ENCODE measurements around the gene JUN.
A peak's percentile ranks its signal among the peaks of the same experiment; 100 is the strongest.

Gene JUN

DNA sequence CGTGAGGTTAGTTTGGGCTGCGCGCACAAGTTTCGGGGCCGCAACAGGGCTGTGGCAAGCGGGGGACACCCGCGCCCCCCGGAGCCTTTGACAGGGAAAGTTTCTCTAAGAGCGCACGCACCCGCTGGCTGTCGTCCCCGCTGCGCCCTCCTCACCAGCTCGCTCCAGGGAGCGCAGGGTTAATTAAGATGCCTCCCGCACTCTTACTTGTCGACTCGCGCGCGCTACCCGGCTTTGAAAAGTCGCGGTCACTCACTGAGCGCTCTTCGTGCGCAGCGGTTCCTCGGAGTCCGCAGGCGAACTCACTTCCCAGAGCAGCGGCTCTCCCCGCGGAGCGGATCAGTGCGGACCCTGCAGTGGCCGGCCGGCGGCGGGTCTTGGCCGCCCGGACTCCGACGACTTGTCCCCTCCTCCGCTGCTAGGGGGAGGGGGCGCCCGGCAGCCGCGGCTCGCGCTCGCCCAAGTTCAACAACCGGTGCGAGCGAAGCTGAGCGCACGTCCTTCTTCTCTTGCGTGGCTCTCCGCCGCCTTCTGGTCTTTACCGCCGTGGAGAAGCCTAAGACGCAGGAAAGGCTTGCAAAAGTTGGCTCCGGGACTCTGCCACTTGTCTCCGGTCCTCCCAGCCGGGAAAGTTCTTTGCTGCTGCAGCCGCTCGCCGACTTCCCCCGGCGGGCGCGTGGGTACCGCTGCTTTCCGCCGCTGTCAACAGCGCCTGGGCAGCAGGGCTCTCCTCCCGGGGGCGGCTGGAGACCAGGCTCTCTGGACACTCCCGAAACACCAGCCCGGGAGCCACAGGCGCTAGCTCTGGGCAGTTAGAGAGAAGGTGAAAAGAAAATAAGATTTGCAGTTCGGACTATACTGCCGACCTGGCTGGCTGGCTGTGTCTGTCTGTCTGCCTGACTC is 506 bp downstream of the JUN start:
- no peak for DNase-seq (ENCODE audit: low spot score)

DNA sequence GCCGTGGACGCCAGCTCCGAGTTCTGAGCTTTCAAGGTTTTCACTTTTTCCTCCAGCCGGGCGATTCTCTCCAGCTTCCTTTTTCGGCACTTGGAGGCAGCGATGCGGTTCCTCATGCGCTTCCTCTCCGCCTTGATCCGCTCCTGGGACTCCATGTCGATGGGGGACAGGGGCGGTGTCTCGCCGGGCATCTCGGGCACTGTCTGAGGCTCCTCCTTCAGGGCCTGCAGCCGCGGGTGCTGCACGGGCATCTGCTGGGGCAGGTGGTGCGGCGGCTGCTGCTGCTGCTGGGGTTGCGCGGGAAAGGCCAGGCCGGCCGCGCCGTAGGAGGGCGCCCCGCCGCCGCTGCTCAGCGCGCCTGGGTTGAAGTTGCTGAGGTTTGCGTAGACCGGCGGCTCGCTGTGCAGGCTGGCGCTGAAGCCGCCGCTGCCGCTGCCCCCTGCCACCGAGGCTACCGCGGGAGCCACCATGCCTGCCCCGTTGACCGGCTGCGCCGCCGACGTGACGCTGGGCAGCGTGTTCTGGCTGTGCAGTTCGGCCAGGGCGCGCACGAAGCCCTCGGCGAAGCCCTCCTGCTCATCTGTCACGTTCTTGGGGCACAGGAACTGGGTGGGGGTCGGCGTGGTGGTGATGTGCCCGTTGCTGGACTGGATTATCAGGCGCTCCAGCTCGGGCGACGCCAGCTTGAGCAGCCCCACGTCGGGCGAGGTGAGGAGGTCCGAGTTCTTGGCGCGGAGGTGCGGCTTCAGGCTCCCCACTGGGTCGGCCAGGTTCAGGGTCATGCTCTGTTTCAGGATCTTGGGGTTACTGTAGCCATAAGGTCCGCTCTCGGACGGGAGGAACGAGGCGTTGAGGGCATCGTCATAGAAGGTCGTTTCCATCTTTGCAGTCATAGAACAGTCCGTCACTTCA is 1.4 kb downstream of the JUN start:
- peak; percentile 27 for DNase-seq (ENCODE audit: low spot score)

DNA sequence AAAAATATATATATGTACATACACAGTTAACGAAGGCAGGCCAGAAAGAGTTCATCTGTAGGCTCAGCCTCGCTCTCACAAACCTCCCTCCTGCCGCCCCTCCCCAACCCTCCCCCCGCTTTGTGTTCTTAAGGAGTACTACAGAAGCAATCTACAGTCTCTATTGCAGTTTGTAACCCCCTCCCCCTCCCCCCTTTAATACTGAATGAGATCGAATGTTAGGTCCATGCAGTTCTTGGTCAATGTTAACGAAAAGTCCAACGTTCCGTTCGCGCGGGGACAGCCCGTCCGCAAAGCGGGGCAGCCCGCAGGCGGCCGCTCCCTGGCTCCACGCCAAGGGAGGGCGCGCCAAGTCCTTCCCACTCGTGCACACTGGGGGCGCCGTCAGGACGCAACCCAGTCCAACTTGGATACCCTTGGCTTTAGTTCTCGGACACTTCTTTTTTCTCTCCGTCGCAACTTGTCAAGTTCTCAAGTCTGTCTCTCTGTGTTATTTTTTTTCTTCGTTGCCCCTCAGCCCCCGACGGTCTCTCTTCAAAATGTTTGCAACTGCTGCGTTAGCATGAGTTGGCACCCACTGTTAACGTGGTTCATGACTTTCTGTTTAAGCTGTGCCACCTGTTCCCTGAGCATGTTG is 2.2 kb downstream of the JUN start:
- peak; percentile 24 for DNase-seq (ENCODE audit: low spot score)

DNA sequence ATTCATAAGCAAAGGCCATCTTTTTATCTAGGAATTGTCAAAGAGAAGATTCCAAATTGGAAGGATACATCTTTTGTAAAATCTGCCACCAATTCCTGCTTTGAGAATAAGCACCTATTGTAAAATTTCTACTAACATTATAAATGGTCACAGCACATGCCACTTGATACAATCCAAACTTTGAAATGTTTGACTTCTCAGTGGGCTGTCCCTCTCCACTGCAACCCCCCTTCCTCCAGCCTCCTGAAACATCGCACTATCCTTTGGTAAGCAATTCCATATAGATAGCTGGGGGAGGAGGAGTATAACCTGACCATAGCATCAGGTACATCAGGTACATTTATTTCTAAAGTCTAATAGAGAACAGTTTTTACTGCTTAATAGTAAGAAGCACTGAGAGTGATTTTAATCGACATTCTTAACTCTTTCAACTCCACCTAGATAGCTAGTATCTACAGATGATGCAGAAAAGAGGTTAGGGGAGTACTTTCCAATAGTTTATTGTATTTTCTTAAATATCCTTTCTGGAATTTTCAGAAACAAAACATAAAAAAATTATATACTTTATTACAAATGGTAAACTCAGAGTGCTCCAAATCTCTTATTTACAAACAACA is 2.9 kb downstream of the JUN start:
- DNase-seq (ENCODE audit: low spot score), result peak; percentile 12

DNA sequence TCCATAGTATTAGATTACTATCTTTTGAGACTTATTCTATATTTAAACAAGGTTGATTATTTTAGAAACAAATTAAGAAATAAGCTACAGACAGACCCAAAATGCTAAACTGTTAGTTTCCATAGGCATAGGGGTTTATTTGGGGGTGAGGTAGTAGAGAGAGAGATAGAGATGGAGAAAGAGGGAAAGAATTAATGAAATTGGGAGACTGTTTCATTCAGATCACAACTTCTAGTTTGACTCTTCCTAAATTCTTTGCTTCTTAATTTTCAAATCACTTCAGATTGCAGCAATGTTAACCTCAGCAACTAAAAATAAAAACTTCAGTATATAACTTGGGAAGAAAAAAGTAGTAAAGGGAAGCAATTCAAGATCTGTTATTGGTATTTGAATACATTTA is 3.4 kb downstream of the JUN start:
- DNase-seq (ENCODE audit: low spot score), result no peak

DNA sequence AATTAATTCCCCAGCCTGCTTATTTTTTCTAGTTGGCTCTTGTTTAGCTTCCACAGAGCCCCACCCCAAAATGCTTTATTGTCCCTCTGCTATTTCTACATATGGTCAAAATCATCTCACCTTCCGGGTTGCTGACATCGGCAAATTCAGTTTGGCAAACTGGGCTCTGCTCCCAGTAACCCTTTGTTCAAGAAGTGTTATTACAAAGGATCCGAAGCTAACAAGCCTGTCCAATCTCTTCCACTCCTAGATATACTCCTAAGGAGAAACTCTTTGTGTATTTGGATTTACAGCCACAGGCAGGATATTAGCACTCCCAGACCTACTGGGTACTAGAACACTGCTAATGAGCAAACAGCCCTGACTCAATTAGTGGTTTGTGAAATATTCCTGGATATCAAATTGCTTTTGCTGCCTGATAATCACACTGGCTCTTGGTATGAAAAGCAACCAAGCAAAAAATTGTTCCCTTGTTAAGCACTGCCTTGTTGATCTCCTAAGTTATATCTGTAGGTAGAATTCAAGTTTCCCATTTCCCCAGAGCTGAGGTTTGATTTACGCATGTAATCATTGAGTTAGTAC is 4.0 kb downstream of the JUN start:
- DNase-seq (ENCODE audit: low spot score), result peak; percentile 17

DNA sequence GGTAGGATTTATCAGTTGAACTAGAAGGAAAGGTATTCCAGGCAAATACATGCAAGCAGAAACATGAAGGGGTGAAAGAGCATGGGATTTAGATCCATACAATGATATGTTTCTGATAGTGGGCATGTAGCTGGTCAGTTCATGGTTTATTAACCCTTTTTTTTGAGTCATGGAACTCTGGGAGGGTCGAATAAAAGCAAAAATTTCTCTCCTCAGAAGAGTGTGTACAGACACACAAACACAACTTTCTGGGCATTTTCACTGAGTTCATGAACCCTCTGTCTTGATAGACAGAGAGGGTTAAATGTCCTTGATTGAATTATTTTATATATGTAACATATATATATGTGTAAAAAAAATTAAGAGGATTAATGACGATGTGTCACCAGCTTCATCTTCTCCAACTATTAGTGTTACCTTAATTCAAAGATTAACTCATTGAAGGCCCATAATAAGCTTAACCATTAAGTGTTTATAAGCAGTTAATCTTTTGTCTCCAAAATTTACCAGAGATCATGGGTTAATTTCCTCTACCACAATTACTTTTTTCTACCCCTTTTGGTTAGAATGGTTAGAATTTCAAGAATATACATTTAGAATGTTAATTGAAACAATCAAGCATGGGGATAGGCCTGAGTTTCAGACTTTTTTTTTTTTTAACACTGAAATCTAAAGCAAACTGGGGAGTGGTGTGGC is 4.6 kb downstream of the JUN start:
- no peak for DNase-seq (ENCODE audit: low spot score)

DNA sequence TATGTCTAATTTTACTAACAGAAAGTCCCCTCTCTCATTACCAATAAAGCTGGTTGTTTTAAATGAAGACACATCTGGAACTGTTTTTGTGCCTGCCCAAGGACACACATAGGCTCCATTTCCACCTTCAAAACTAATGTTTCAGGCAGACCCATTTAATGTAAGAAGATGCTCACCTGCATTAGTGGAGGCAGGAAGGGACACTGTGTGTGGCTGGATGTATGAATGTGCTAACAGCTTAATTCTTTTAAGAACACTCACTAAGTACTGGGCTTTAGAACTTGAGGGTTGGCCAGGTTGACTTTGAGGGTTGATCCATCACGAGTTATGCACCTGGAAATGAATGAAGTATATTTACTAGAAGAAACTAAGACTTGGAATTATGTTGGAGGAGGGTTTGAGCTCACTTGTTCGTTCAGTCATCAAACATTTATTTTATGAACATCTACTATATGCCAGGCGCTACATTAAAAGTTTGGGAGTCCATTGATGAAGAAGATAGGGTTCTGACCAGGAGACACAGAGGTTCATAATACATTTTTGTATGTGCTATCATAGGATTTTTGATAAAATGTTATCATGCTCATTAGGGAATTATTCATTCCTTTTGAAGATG is 5.4 kb downstream of the JUN start:
- DNase-seq (ENCODE audit: low spot score), result no peak

DNA sequence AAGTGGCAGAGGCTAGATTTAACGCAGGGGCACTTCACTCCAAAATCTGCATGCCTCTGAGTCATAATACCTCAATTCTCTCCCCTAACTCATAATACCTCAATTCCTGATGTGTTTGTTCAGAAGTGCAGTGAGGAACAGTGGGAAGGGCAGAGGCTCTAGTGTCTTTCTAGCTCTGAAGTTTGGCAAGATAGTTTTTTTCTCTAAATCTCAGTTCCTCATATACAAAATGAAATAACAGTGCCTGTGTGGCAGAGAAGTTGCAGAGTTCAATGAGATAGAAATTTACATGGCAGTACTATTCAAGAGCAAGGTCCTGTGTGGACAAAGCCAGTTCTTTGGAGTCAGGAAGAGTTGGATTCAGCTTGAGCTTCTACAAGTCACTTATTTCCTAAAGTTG is 9.8 kb downstream of the JUN start:
- no peak for DNase-seq (ENCODE audit: low spot score)

DNA sequence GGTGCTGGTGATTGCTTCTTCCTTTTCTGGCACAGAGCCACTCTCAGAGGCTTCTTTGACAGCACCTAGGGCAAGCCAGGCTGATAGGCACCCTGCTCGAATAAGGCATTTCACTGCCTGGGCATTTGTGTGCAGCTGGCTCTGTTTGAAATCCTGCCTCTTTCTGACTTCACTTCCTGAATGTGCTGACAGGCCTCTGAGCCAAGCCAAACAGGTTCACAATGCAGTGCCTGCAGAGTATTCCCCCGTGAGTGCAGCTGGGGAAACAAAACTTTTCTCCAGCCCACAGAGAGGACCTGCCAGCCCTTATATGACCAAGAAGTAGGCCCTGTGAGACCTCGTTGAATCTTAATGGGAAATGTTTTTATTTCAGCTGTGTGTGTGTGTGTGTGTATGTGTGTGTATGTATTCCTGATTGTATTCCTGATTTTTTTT is 10.4 kb downstream of the JUN start:
- no peak for DNase-seq (ENCODE audit: low spot score)

DNA sequence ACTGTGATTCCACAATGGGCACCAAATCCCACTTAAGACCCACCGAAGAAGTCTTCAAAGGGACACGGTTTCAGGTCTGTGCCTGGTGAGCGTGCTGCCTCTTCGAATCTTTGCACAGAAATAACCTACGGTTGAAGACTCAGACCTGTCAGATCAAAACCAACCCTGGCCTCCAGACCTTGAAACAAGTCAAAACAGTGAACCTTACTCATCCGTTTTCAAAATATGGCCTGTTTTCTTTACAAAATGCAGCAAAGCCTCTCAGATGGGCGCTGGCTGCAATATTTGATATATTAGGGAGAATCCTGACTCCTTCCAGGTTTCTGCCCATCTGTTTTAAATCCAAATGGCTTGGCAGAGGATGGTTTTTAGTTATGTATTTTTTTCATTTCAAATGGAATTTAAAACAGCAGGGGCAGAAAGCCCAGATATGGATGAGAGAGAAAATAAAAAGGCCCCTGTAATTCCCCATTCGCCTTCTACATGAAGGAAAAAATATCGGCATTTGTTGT is 14.0 kb downstream of the JUN start:
- DNase-seq (ENCODE audit: low spot score), result no peak

DNA sequence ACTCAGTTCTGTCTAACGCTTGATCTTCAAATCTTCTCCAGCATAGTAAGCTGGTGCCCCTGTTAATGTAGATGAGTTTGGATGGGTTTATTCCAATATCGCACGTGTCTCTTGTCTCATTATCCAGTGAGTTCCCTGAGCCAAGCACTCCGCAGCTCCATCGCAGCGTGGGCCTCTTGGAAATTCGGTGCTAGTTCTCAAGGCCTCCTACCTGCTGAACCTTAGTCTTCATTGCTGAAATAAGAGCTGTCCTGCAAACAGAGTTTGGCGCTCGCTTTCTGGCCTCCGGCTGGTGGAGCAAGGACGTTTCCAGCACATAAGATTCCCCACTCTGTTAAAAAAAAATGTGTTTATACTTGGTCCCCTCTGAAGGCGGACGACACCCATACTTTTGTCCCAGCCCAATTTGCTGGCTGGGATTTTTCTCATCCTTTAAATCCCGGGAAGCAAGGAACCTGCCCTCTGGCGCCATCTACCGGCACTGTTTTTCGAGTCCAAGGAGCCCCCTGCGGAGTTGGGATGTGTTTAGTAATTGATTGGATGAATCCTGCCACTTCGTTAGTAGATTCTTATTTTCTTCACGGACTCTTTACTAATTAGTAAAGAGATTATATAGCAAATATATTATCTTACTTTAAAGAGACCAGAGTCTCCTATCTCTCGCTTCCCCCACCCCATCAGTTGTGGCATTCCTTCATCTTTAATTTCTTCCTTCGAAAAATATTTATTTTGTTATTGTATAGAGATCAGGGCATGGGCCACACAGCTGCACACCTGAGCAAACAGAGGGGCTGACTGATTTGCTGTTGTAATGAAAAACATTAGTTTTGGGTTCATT is 14.7 kb downstream of the JUN start:
- DNase-seq (ENCODE audit: low spot score), result peak; percentile 57

DNA sequence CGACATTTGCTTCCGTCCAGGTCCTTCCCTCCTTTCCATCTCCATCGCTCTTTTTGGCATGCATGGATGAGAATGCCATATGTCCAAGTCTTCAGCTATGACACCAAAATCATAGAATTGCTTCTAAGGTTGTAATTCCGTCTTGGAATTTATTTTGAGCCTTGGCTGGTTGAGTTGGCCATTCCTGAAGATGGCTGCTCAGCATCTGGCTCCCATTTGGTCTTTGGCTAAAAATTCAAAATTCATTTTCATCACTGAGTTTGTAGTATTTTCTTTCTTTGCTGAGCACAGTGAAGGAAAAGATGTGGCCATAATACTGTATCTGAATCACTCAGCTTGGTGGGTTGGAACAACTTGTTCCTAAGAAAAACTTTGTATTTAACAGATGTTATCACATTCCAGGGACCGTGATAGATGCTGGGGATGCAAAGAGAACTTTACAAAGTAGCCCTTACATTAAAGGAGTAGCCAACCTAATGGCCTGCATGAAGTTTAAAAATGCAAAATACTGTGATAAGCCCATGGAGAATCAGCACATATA is 15.6 kb downstream of the JUN start:
- DNase-seq (ENCODE audit: low spot score), result no peak

DNA sequence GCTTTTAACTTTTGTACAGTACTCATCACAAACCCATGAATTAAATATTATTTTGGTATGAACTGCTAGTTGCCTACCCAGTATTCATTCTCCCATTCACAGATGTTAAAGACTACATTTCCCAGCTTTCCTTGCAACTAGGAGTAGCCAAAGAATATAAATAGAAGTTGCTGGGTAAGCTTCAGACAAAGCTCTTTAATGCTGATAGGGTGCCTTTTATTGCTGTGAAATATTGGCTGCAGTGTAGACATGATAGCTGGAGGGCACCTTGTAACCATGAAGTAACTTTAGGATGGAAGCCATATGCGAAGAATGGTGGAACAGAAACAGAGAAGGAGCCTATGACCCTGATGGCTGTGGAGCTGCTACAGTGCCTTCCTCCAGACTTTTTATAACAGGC is 16.7 kb downstream of the JUN start:
- DNase-seq (ENCODE audit: low spot score), result no peak

DNA sequence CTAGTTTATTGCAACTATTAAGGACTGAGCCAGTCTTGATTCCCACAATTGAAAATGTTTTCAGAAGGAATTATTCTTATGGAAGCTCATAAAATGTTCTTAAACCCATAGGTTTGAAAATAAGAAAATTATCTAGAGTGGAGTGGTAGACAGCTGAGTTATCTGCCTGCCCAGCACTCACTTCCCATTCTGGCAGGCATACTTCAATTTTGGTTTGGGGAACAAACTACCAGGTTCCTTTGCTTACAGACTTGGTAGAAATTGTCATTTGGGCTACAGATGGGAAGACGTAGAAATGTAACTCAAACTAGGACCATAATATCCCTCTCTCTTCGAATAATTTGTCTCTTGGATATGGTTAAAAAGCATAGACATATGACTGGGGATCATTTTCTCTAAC is 18.4 kb downstream of the JUN start:
- no peak for DNase-seq (ENCODE audit: low spot score)

DNA sequence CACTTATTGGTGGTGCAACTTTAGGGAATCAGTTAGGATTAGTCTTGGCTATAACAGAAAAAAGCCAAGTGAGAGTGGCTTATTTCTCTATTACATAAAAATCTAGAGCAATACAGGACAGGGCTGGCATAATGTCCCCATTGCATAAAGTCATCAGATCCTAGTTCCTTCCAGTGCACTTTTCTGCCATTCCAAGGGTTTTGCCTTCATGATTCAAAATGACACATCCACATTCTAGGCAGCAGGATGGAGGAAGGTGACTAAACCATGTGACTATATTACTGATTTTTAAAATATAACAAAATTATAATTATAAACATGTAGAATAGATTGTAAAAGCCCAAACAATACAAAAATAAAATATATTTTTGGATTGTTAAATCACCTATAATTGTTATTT is 18.8 kb downstream of the JUN start:
- DNase-seq (ENCODE audit: low spot score), result no peak

DNA sequence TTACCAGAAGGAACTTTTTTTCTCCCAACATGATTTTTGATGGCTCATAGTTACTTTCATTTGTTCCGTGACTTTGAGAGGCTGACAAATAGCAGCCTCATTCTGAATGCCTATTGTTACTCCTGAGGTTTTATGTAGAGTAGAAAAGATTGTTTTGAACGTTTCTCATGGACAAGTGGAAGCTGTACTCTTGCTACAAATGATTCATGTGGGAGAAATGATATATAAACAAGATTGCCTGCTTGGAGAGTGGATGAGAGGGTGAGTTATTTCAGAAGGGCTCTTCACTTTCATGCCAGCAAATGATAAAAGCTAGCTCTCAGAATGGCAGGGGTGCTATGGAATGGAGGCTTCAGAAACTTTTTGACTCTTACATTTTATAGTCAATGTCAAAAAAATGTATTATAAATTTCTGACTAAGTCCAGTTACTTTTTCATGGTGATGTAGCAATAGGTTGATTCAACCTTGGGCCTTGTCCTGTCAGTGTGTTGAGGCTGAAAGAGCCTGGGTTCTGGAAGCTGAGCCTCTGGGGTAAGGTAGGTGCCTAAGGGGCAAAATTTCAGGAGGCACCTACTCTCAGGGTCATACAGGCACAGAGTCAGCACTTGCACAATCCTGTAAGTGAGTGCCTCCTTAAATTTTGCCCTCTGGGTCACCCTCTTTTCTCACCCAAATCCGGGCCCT is 19.4 kb downstream of the JUN start:
- DNase-seq (ENCODE audit: low spot score), result no peak

DNA sequence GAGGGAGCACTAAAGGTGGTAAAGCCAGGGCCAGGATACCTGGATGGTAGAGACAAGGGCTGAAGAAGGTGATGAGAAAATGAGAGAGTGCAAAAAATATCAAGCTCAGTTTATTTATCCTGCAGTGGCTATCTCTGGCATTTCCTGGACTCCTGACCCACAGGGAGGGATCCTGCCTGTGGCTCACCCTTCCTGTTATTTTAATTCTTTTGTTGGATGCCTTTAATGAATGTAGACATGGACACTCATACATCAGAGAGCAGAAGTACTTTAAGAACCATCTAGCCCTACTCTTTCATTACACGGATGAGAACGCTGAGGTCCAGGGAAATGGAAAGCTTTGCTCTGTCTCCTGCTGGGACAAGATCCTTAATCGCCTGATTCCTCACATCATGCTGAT is 20.6 kb downstream of the JUN start:
- no peak for DNase-seq (ENCODE audit: low spot score)

DNA sequence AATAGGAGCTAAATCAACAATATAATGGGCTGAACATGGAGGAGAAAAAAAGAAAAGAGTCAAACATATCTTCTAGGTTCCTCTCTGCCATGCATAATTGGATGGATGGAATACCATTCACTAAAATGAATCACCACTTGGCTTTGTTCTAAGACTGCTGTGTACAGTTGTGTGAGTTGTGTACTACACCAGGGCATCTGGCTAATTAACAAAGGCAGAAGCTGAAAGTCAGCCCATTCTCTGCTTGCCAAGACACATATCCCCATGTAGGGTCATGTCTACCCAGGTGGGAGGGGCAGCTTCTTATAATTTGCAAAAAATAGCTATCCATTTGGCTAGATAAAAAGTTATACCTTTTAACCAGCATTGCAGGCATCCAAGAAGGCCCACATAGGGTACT is 21.0 kb downstream of the JUN start:
- no peak for DNase-seq (ENCODE audit: low spot score)

All from HuH-7 (cell line).